Gastrocnemius medialis (tissue), 4 donors: ENCODE data around the gene NR1D2.

Experiments
- POLR2A ChIP-seq, 2 donors: fragments of 450-650 bp; IDR thresholded peaks; one replicate each; pipeline ENCODE4 v1.6.1; 2017; ENCODE audit warnings: antibody characterized with exemption in 2 of 2, mild to moderate bottlenecking in 2 of 2, moderate library complexity in 2 of 2
- TF ChIP-seq, protein P1 (sequence below), 5 experiments: fragments of 450-650 bp in 3 of 5; fragments of 200-600 bp in 2 of 5; sonication (generic) in 2 of 5; IDR thresholded peaks in 4 of 5; conservative IDR thresholded peaks in 1 of 5; 1 replicate in 4 of 5; 2 replicates in 1 of 5; pipeline ENCODE4 v1.5.1; 2016 to 2019; ENCODE audit warnings: antibody characterized with exemption in 5 of 5, mild to moderate bottlenecking in 3 of 5, moderate library complexity in 3 of 5

DNA sequence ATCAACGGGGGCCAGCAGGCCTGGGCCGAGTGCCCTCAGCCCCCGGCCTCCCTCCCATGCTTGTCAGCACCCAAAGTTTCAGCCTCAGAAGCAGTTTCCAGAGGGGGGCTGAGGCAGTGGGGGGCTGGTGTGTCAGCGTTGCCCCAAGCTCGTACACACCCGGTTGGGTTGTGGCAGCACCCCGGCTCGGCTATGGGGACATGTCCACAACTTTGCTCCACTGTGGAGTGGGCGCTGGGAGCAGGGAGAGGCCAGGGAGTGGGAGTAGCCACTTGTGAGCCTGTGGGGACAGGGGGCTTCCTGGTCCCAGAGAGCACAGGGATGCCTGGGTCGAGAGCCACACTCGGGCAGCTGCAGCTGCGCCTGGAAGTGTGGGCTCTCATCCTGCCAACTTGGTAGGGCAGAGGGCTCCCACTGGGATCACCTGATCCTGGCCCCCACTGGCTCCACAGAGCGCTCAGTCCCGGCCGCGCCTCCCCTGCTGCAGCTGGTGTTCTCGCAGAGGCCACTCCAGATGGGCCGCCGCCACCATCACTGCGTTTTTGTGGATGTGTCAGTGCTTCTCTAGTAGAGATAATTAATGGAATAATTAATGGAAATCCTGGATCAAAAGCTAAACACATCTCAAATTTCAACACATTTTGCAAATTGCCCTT, 75.1 kb downstream of the NR1D2 start:
- no peak for TF ChIP-seq POLR2A (IDR thresholded peaks at IDR 0.05)
- TF ChIP-seq, protein P1, sequence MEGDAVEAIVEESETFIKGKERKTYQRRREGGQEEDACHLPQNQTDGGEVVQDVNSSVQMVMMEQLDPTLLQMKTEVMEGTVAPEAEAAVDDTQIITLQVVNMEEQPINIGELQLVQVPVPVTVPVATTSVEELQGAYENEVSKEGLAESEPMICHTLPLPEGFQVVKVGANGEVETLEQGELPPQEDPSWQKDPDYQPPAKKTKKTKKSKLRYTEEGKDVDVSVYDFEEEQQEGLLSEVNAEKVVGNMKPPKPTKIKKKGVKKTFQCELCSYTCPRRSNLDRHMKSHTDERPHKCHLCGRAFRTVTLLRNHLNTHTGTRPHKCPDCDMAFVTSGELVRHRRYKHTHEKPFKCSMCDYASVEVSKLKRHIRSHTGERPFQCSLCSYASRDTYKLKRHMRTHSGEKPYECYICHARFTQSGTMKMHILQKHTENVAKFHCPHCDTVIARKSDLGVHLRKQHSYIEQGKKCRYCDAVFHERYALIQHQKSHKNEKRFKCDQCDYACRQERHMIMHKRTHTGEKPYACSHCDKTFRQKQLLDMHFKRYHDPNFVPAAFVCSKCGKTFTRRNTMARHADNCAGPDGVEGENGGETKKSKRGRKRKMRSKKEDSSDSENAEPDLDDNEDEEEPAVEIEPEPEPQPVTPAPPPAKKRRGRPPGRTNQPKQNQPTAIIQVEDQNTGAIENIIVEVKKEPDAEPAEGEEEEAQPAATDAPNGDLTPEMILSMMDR (IDR thresholded peaks at IDR 0.05 in 4 of 5, conservative IDR thresholded peaks at IDR 0.05 in 1 of 5), result no peak
